Kidney epithelial cell (primary cell): ENCODE data around the gene PODXL2. TPM values are rescaled to one million over a fixed set of nuclear protein-coding genes. Genes with fewer than 3 reads are reported as not detected.

Experiments used
- DNase-seq: peaks from one replicate; pipeline ENCODE4 v3.0.0-alpha.2; 2010; ENCODE audit warnings: low read depth
- H3K27me3 ChIP-seq: 2 replicates; pipeline ENCODE4 v1.6.0; 2011; ENCODE audit warnings: low read length; ENCODE audit not compliant: control insufficient read depth, insufficient read depth
- H3K36me3 ChIP-seq: 2 replicates; pipeline ENCODE4 v1.5.1; 2011; ENCODE audit warnings: low read length; ENCODE audit not compliant: control insufficient read depth, insufficient read depth
- H3K4me3 ChIP-seq: 2 replicates; pipeline ENCODE4 v1.5.1; 2011; ENCODE audit warnings: low read depth, mild to moderate bottlenecking, control low read depth, low read length
- total RNA-seq: library from RNA; depleted of rRNA; stranded (reverse); fragments of >200 nt; gene quantifications from 2 replicates; pipeline ENCODE4 v1.2.3, GENCODE V29; 2015
- TF ChIP-seq, protein P1 (sequence below): IDR thresholded peaks from 2 replicates; pipeline ENCODE4 v1.5.1; 2011; ENCODE audit warnings: mild to moderate bottlenecking, moderate library complexity, low read length, control low read depth, inconsistent platforms; ENCODE audit not compliant: insufficient read depth, poor library complexity, severe bottlenecking

Gene PODXL2
- total RNA-seq, 1 donor from 2014 or later = 69.5 TPM

DNA sequence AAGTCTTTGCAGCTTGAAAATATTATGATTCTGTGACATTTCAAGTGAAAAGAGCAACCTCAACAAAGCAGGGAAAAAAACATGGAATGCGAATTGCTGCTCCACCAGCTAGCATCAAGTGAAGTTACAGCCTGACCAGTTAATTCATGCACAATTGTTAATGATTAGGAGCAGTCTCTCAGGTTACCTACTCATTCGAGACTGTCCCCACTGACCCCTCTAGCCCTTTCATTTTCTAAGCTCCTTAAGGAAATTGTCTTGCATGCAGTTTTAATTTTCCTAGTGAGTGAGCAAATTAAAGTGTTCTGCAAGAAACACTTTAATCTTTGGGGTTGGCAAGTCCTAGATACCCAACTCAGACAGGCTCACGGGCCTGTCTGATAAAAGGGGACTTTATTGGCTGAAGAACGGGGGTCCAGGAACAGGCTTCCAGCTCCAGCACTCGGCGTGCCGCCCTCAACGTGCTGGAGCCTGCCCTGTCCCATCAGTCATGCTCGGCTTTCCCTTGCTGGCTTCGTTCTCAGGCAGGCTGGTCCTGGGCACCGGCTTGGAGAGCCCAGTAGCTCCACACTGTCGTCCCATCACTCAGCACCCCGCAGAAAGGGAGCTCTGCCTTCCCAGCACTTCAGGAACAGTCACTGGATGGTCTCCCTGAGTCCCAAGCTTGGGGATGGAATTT lies 18.3 kb downstream of the PODXL2 start:
- DNase-seq = no peak
- Histone ChIP-seq H3K36me3 (no peaks in the 10 kb centered on the region), H3K27me3 (no peaks in the 10 kb centered on the region), H3K4me3 (no peak overlapping the region)
- TF ChIP-seq, protein P1, sequence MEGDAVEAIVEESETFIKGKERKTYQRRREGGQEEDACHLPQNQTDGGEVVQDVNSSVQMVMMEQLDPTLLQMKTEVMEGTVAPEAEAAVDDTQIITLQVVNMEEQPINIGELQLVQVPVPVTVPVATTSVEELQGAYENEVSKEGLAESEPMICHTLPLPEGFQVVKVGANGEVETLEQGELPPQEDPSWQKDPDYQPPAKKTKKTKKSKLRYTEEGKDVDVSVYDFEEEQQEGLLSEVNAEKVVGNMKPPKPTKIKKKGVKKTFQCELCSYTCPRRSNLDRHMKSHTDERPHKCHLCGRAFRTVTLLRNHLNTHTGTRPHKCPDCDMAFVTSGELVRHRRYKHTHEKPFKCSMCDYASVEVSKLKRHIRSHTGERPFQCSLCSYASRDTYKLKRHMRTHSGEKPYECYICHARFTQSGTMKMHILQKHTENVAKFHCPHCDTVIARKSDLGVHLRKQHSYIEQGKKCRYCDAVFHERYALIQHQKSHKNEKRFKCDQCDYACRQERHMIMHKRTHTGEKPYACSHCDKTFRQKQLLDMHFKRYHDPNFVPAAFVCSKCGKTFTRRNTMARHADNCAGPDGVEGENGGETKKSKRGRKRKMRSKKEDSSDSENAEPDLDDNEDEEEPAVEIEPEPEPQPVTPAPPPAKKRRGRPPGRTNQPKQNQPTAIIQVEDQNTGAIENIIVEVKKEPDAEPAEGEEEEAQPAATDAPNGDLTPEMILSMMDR = no peak

DNA sequence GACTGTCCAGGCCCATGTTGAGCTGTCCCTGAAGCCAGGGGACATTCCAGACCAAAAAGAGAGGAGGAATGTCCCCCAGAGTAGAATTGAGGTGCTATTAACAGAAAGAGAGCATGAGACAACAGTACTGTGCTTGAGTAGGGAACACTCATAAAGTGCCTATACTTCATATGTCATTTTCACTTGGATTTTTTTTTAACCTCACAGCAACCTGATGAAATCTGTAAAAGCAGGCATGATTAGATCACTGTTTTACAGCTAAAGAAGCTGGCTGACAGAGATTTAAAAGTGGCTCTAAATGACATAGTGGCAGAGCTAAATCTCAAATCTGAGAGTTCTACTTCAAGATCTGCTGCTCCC lies 18.8 kb downstream of the PODXL2 start:
- DNase-seq = no peak
- no peaks in the 10 kb centered on the region for H3K27me3 ChIP-seq
- H3K36me3 ChIP-seq = no peaks in the 10 kb centered on the region
- H3K4me3 ChIP-seq = no peak overlapping the region
- TF ChIP-seq, protein P1 = no peak

GRCh38 chr3:127650236-127650635 lies 21.3 kb downstream of the PODXL2 start:
- no peak for DNase-seq
- TF ChIP-seq, protein P1 = no peak
- no peaks in the 10 kb centered on the region for H3K36me3 ChIP-seq
- no peaks in the 10 kb centered on the region for H3K27me3 ChIP-seq
- H3K4me3 ChIP-seq = no peak overlapping the region

DNA sequence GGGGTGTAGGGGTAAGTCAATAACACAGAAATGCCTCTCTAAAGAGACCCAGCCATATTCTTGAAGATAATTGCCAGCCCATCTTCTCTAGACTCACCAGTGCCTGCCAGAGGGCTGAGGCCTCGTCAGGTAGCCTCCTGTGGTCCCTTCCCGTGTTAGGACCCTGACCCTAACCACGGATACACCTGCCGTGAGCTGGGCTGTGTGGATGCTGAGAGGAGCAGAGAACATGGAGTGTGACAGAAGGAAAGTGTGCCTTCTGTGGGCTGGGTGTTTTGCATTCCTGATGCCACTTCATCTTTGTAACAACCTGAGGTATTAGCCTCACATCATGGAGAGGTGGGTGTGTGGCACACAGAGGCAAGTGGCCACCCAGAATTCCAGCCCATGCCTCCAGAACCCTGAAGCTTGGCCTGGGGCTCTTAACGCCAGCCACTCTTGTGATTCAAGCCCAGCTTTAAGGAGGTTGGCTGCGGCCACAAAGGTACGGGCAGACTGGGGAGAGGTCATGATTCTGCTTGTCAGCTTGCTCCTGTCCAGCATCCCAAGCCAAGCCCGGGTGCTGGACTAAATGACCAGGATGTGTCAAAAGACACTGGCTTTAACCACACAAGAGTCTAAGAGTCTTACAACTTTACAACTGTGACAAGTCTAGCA lies 22.7 kb downstream of the PODXL2 start:
- Histone ChIP-seq H3K36me3 (no peaks in the 10 kb centered on the region), H3K4me3 (no peak overlapping the region), H3K27me3 (no peaks in the 10 kb centered on the region)
- TF ChIP-seq, protein P1 = no peak
- no peak for DNase-seq

DNA sequence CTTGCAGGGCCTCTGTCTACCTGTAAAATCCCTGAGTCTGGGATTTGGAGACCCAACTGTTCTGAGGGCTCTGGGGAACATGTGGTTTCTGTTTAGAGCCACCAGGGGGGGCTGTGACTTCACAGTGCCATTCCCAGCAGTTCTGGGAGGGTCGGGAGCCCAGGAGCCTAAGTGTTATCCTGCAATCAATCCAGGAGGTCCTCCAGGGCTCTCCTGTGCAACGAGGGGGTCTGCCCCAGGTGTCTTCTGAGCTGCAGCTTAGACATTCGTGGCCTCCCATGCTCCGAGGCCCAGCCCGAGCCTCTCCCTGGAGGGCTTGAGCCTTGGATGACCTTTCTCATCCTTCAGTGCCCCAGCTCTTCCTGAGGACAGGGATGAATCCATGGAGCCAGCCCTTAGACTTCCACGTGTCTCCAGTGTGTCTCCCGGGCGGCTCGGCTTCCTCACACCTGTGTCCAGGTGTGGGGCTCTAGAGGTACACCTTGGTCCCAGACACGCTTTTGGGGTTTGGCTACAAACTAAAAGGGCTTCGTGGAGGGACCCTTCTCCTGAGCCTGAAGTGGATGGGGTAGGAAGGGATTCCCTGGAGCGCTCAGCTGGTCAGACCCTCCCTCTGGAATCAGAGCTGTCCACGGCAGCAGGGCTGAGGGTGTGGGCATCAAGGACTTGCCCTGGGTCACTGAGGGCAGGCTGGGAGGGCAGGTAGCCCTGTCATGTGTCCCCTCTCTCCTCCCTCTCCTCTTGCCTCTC lies 23.4 kb downstream of the PODXL2 start:
- H3K27me3 ChIP-seq = no peaks in the 10 kb centered on the region
- no peaks in the 10 kb centered on the region for H3K36me3 ChIP-seq
- no peak overlapping the region for H3K4me3 ChIP-seq
- TF ChIP-seq, protein P1 = peak; percentile 87
- no peak for DNase-seq
